Activated CD4-positive, alpha-beta T cell treated with anti-CD3 and anti-CD28 coated beads for 24 hours (primary cell): Measurements from ENCODE around the gene MED29.
A peak's percentile ranks its signal among the peaks of the same experiment; 100 is the strongest.

Experiments
- DNase-seq, 2 donors: peaks; one replicate each; pipeline ENCODE4 v3.0.0-alpha.2; 2020; ENCODE audit warnings: low read depth in 2 of 2

MED29 gene

GRCh38 chr19:39390751-39391437, at the start of gene MED29, which contains the start of gene PAF1:
MED29 (plus strand) TSS chr19:39391378; CDS start chr19:39391423, 45 bp downstream.
PAF1 (minus strand) TSS chr19:39391106; CDS start chr19:39390864, 242 bp downstream.
- peak; percentile 87 to 91 for DNase-seq

- DNase-seq = peak; percentile 97 to 99
These were observed 49.2 kb upstream of the MED29 start, which contains the start of gene SAMD4B for GRCh38 chr19:39341719-39342604. SAMD4B (plus strand) TSS chr19:39342421; CDS start chr19:39356894, 14,473 bp downstream.

GRCh38 chr19:39342647-39343305, 48.4 kb upstream of the MED29 start:
- no peak for DNase-seq

GRCh38 chr19:39345956-39346355, 45.2 kb upstream of the MED29 start:
- DNase-seq = no peak

- DNase-seq = no peak
These were observed 43.6 kb upstream of the MED29 start for GRCh38 chr19:39347332-39348164.

- DNase-seq = no peak
These were observed 41.9 kb upstream of the MED29 start for GRCh38 chr19:39349326-39349725.

GRCh38 chr19:39350156-39350555, 41.0 kb upstream of the MED29 start:
- no peak for DNase-seq

- DNase-seq = peak; percentile 25 to 54
These were observed 39.6 kb upstream of the MED29 start for GRCh38 chr19:39351537-39352064.

- DNase-seq = no peak
These were observed 38.6 kb upstream of the MED29 start for GRCh38 chr19:39352381-39353255.

- DNase-seq = no peak
These were observed 35.9 kb upstream of the MED29 start for GRCh38 chr19:39355253-39355652.

GRCh38 chr19:39356073-39356472, 35.1 kb upstream of the MED29 start:
- no peak for DNase-seq

GRCh38 chr19:39356647-39357046, 34.5 kb upstream of the MED29 start:
- DNase-seq = no peak

GRCh38 chr19:39359026-39359425, 32.2 kb upstream of the MED29 start:
- no peak for DNase-seq

- no peak for DNase-seq
These were observed 30.6 kb upstream of the MED29 start for GRCh38 chr19:39360599-39360998.

GRCh38 chr19:39362682-39363657, 28.2 kb upstream of the MED29 start:
- no peak for DNase-seq

GRCh38 chr19:39363901-39364457, 27.2 kb upstream of the MED29 start:
- DNase-seq = no peak

- DNase-seq = no peak
These were observed 25.6 kb upstream of the MED29 start for GRCh38 chr19:39365531-39365930.

GRCh38 chr19:39369200-39369599, 22.0 kb upstream of the MED29 start:
- no peak for DNase-seq
